GM19468 (cell line): ENCODE results near the gene HPN.

Source experiments
- ATAC-seq: cut with Tn5 transposase; IDR thresholded peaks from one replicate; pipeline ENCODE4 v1.9.1; 2021; ENCODE audit warnings: mild to moderate bottlenecking, moderate library complexity, moderate number of reproducible peaks; ENCODE audit not compliant: unreplicated experiment; ENCODE audit errors: extremely low read depth

Gene HPN

GRCh38 chr19:35115177-35115951 is 73.8 kb downstream of the HPN start, which contains the start of gene FXYD3:
Gene FXYD3 (plus strand): TSS chr19:35115823. CDS start chr19:35119377, 3,554 bp downstream.
- no peak for ATAC-seq
